ENCODE data around the gene XYLT2.

The XYLT2 gene

GRCh38 chr17:50365649-50366393 is 19.9 kb downstream of the XYLT2 start:
- no peak for DNase-seq

DNA sequence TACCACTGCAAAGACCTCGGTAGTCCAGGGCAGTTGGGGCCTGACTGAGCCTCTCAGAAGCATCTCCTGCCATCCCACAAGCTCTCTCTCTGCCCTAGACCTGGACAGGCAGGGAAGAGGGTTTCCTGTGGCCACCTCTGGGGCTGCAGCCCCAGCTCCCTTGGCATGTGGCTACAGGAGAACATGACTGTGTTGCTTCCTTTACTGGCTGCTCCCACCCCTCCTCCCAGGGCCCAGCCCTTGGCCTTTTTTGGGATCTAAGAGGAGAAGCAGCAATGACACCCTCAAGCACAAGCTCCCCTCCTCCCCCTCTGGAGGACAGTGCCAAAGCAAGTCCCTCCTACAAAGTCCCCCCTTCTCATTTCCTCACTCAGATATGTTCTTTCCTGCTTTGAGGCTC is 21.5 kb downstream of the XYLT2 start:
- no peak for DNase-seq

DNA sequence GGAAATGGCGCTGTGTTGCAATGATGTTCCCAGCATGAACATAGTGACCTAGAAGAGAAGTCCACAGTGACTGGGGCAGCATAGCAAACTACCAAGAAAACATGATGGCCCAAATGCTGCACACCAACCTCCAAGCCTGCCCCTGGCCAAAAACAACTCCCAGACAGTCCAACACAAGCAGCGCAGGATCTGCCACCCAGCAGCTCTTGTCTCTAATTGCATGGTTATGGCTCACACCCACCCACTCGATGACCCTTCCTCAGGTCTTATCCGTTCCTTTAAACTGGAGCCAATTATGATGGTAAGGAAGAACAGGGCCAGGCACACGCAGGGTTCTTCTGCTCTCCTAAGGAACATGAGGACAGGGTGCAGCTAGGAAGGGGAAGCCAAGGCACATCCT is 24.1 kb downstream of the XYLT2 start:
- DNase-seq = no peak

- DNase-seq = no peak
Observed at GRCh38 chr17:50371526-50371925, 25.6 kb downstream of the XYLT2 start.

DNA sequence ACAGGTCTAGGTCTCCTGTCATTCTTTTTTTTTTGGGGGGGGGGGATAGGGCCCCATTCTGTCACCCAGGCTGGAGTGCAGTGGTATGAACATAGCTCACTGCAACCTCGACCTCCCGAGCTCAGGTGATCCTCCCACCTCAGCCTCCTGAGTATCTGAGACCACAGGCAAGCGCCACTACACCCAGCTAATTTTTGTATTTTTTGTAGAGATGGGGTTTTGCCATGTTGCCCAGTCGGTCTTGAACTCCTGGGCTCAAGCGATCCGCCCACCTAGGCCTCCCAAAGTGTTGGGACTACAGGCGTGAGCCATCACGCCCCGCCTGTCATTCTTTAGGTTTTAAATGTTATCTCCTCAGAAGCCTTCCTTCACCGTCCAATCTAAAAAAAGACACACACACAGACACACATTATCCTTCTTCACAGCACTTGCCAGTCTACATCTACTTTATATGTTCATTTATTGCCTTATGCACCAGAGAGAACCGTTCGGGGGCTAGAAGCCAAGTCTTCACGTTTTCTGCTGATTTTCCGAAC is 26.4 kb downstream of the XYLT2 start:
- DNase-seq = no peak

DNA sequence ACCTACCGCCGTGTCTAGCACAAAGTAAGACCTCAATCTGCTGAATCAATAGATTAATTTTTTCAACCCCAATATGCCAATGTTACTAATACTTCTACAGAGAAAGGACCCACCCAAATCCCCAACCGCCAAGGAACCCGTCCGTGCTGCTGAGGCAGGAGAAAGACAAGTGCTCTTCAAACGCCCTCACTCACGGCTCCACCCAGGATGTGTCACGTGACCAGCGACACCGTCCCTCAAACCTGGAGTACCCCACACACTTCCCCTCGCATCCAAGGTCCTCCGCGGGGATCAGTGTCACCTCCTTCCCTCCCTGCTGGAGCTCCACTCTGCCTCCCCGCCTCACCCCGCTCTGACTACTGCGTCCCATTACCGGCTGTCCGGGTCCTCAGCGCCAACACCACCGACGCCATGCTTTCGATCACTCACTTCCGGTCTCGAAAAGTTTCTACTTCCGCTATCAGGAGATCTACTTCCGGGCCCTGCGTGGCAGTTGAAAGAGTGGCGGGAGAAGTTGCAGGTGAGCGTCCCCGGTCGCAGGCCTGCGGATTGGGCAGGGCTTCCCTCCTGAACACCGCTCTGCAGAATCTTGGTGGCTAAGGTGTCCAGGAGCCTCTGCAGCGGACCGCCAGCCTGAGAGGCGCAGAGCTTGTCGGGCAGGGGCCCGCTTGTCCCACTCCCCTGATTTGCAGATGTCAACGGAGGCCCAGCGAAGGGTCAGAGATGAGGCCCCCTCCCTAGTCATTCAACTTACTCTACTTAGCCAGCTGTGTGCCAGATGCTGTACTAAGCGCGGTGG is 27.0 kb downstream of the XYLT2 start, which contains the start of the genes EME1 and MRPL27:
Gene EME1 (plus strand): TSS at position 472 of the 799 bp plus-strand sequence. CDS start 1,980 bp downstream, outside the sequence.
Gene MRPL27 (minus strand): TSS at position 427 of the 799 bp plus-strand sequence. CDS start 14 bp downstream, at position 413.
- peak; percentile 83 for DNase-seq

GRCh38 chr17:50373705-50374104 is 27.8 kb downstream of the XYLT2 start:
- no peak for DNase-seq

DNA sequence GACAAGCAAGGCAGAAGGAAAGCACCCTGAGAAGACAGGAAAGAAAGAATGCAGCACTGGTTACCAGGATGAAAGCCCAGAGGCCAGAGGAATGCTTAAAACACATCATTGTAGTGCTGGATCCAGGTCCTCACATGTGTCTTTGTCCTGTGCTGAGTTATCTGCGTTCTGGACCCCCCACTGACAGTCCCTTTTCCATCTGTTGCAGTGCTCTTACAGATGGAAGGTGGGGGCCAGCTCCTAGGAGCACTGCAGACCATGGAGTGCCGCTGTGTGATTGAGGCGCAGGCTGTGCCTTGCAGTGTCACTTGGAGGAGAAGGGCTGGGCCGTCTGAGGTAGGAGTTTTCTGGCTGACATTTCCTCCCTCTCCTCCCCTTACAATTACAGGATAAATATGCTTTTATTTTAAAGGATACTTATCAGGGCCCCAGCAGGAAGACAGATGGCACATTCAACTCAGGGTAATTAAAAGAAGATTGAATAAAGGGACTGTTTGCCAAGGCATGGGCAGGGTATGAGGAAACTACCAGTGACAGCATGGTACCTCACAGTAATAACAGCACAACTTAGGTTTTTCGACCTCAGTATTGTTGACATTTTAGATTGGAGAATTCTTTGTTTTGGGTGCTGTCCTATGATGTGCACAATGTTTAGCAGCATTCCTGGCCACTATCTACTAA is 30.1 kb downstream of the XYLT2 start:
- no peak for DNase-seq

DNA sequence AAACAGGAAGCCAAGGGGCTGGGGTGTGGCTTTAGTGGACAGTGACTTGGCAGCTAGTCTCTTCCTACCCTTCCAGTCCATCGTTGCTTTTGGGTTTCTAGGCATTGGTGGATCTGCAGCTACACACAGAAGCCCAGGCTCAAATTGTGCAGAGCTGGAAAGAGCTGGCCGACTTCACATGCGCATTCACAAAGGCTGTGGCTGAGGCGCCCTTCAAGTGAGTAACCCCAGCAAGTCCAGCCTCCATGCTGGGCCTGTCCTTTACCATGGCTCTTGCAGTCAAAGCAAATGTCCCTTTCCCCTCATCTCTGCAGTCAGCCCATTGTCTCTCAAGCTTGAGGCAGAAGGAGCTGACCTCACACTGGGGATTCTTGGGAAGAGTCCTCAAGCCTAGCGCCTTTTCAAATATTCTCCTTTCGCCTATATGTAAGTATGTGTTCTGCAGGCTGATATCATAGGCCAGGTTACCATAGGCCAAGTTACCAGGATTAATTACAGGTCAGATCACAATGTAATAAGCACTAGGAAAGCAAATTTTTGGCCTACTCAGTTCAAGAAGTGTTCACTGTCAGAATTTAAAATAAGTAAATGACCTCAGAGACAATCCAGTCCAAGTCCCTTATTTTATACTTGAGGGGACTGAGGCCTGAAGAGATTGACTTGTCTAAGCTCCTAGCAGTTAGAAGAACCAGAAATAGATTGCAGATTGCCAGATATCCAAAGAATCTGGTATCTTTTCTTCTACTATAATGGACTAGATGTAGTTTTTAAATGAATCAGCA is 33.6 kb downstream of the XYLT2 start:
- DNase-seq = no peak

DNA sequence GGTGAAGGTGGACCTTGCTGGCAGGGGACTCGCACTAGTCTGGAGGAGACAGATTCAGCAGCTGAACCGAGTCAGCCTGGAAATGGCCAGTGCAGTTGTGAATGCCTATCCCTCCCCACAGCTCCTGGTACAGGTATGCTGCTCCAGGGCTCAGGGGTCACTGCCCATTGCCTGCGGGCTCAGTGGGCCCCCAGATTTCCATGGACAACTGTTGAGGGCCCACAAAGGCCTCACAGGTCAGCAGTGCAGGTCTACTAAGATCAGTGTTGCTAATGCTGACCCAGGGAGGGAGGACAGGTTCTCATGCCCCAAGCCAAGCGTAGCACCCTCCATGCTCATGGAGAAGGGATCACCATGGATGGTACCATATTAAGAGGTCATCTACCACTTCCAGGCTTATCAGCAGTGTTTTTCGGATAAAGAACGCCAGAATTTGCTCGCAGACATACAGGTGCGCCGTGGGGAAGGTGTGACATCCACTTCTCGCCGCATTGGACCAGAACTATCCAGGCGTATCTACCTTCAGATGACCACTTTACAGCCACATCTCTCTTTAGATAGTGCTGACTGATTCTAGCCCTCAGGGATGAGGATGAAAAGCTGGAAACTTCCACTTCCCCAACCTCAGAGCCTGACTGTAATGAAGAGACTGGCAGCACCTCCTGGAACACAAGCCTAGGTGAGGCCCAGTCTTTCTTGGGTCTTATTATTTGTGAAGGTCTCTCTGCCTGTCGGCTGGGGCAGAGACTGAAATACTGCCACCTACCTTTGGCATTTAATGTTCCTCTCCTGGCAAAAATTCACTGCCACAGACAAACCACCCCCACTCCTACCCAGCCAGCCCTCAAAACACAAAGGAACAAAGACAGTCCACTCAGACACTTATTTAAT is 34.7 kb downstream of the XYLT2 start:
- no peak for DNase-seq

GRCh38 chr17:50381260-50381815 is 35.4 kb downstream of the XYLT2 start:
- DNase-seq = no peak

GRCh38 chr17:50381920-50382319 is 36.0 kb downstream of the XYLT2 start:
- no peak for DNase-seq

- DNase-seq = no peak
Observed at GRCh38 chr17:50382931-50383330, 37.0 kb downstream of the XYLT2 start.

- DNase-seq = no peak
Observed at GRCh38 chr17:50386510-50386909, 40.6 kb downstream of the XYLT2 start.

DNA sequence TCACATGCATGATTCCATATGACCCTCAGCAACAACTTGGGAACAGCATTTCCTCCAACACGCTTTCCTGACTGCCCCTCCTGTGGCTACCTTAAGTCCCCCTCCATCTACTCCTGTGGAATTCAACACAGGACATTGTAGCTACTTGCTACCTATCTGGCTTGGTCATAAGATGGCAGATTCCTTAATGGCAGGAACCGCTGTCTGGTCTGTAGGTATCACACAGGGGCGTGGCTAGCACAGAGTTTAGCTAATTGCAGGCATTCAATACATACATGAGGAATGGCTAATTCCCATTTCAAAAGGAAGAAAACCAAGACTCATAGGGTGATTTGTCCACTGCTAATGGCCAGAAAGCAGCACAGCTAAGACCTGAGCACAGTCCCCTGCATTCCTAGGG is 42.8 kb downstream of the XYLT2 start:
- no peak for DNase-seq

GRCh38 chr17:50389534-50389933 is 43.6 kb downstream of the XYLT2 start:
- DNase-seq = no peak

DNA sequence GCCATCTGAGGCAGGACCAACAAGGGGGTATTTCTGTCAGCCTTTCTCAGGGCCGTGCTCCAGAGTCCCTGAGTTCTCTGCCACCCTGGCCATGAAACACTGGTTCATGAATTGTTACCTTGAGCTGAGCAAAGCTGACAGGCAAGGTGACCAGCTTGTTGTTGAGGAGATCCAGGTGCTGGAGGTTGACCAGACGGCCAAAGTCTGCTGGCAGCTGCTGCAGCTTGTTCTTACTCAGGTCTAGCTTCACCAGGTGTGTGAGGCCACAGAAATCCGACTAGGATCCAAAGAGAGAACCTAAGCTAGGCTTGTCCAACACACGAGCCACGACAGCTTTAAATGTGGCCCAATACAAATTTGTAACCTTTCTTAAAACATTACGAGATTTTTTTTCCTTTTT is 46.7 kb downstream of the XYLT2 start:
- DNase-seq = no peak

- DNase-seq = no peak
Observed at GRCh38 chr17:50393700-50394099, 47.8 kb downstream of the XYLT2 start.

DNA sequence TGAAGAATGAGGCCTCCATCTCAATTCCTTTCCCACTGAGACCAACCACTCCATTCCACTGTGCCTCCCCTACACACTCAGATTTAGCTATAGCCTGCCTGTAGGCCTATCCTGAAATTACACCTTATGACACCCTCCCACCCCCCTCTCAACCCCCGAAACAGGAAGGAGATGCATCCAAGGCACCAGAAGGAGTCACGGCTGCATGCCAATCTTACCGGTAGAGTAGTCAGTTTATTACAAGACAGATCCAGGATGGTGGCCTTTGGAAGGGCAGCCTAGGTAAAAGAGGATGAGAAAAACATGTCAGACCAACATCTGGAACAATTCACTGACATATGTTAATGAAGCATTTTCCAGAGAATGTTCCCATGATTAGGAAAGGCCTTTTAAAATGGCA is 48.8 kb downstream of the XYLT2 start:
- no peak for DNase-seq

- peak; percentile 5 for DNase-seq
Observed at GRCh38 chr17:50396261-50397110, 50.6 kb downstream of the XYLT2 start.
